Stimulated activated CD8-positive, alpha-beta memory T cell treated with anti-CD3 and anti-CD28 coated beads, Interleukin-7, amount 100 ng/mL, for 48 hours (primary cell): ENCODE data around the gene LZTR1.

ENCODE experiments used
- DNase-seq, 2 donors: peaks; one replicate each; pipeline ENCODE4 v3.0.0-alpha.2; 2020; ENCODE audit warnings: low read depth in 1 of 2; ENCODE audit errors: extremely low read depth in 1 of 2

Gene LZTR1

DNA sequence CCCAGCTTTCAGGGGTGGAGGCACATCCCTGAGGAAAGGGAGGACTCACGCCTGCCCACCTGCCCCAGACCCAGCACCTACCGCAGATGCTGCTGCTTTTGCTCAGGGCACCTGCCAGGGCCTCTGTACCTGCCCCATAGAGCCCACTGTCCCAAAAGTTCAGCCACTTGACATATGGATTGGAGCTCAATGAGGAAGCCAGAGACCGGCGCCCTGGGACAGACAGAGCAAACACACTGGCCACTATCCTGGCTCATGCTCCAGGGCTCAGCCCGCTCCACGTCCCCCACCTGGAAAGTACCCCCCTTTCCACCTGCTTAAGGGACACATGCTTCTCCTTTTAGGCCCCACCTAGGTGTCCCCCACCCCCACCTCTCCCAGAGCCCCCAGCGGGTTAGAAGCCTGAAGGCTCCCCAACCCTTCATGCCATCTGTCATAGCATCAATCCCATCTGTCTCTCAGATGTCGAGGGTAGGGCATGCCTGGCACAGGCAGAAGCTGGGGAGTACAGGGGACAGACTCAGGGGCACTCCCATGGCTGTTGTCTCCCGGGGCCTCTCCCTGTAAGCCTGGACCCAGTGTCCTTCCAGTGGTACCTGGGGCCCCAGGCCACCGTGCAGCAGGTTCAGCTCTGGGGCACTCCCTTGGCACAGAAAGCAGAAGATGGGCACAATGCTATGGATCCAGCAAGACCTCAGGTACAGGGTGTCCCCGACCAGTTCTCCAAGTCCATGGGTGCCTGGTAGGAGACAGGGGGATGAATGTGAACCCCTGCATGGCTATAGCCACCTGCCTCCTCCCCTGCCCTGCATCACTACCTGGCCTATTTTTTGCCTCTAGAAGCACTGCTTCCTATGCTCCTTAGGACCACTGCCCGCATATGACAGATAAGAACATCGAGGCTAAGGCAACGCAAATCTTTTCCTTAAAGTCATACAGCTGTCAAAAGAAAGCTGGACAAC, 30.6 kb downstream of the LZTR1 start:
- DNase-seq: no peak

DNA sequence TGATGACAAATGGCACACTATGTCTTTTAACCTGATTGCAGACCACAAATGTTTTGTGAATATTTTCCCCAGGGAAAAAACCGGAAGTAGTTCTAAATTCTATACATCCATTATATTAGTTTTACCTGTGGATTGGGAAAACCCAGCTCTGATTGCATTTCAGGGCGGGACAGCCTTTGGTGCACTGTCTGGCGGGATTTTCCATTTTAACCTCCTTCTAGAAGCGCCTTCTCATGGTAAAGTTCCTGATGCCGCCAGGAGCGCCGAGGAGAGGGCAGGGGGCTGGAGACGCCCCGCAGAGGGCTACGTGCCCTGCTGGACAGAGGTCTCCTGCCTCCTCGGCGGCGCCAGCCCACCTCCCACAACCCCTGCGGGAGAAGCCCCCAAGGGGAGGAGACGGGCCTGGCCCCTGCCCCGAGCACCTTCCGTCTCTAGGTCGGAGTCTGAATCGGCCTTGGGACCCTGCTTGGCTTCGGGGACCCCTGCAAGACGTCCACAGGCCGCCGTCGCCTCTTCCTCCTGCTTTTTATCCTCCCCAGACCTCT, 31.6 kb downstream of the LZTR1 start:
- DNase-seq: no peak

DNA sequence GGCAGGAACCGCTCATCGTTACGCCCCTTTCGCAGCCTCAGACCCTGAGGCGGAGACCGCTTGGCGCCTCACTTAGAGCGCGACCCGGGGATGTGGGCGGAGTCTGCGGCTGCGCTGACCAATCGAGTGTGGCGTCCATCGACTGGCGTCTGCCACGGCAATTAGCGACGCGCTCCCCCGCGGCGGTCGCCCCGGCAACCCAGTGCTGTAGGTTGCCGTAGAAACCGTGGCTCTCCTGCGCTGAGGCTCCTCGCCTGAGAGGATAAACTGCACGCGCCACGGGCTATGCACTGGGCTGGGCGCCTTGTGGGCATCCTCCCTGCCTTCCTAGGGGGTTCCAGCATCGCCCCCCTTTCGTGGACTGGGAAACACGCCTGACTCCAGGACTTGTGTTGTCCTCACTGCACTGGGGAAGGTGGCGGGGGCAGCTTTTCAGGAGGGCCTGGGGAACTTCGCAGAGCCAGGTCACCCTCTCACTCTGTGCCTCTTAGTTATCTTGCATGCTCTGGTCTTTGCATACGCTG, 32.2 kb downstream of the LZTR1 start:
- peak; percentile 88 to 89 for DNase-seq

DNA sequence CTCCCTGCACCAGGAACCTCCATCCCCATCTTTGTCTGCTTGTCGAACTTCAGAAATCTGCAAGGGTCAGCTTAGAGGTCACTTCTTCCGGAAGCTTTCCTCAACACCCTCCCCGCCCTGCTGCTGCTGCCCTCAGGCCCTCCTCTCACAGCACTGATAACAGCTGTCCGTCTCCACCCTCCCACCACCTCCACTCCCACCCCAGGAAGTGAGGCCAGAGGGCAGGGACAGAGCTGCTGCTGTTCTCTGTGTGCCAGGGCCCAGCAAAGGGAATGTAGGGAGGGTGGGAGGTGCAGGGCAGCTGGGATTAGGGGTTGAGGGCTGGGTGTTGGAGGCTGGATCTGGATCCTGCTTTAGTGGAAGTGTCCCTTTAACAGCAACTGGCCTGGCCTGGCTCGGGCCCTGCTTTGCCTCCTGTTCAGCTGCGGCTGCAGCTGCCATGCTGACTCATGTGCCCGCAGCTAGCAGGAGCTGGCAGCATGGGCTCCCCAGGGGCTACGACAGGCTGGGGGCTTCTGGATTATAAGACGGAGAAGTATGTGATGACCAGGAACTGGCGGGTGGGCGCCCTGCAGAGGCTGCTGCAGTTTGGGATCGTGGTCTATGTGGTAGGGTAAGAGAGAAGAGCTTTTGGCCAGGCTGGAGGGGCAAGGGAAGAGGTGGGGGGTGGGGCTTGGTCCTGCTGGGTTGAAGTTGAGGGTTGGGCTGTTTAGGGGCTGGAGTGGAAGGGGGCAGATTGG, 32.8 kb downstream of the LZTR1 start, which contains the start of gene P2RX6:
P2RX6 (plus strand) TSS at position 440 of the 740 bp plus-strand sequence; CDS start at position 450, 10 bp downstream.
- DNase-seq: no peak

DNA sequence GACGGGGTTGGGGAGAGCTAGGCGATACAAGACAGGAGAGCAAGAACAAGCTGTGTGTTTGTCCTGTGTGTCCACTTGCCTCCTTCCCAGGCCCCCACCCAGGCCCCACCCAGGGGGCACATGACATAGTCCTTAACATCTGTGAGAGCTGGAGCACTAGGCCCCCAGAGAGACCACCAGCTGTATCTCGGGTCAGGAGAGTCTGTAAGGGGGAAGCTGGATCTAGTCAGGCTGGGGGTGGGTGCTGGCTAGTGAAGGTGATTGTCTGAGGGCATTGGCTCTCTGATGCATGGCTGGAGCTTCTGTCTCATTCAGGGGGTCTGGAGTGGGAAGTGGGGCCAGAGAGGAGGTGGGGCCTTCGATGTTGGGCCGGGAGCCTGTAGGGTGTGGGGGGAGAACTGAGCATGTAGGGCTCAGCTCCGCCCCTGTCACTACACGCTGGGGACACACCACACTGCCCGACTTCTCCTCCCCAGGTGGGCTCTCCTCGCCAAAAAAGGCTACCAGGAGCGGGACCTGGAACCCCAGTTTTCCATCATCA, 33.4 kb downstream of the LZTR1 start:
- DNase-seq: no peak

DNA sequence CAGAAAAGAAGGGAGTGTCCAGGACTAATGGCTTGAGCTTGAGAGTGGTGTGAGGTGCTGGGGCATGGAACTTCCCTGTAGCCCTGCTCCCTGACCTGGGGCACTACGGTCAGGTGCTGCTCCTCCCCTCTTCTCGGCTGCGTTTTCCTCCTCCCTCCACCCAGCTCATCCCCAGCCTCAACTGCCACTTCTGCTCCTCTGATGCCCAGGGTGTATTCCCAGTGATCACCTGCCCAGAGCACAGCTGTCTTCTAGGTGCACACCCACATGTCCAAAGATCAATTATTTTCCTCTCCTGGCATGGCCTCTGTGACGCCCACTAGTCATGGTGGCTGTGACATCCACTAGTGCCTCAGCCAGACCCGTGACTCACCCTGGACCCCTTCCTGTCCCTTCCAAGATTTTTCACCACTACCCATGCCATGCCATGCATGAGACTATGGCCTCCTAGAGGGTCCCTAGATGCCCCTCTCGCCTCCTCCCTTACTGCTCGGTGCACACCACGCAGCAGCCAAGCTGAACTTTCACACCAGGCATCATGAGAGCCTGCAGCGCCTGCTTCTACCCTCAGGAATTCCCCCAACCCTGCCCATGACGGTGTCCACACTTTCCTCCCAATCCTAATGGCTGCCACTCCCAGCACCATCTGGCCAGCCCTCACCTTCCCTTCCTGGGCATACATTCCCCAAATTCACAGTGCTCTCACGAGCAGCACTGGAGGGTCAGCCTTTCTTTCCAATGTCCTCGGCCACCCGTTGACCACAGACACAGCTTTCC, 34.7 kb downstream of the LZTR1 start:
- no peak for DNase-seq

DNA sequence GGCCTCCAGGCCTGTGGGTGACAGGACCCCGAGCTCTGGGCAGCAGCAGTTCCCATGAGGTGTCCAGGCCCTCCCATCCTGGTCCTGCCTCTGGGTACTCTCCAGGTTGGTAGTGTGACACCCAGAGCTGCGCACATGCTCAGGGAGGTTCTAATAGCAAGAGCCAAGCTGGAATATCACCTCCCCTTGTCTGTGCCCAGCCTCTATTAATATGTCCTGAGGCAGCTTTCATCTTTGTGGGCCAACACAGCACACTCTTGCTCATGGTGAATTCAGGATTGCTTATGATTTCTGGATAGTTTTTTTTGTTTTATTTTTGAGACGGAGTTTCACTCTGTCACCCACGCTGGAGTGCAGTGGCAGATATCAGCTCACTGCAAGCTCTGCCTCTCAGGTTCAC, 36.2 kb downstream of the LZTR1 start:
- no peak for DNase-seq

DNA sequence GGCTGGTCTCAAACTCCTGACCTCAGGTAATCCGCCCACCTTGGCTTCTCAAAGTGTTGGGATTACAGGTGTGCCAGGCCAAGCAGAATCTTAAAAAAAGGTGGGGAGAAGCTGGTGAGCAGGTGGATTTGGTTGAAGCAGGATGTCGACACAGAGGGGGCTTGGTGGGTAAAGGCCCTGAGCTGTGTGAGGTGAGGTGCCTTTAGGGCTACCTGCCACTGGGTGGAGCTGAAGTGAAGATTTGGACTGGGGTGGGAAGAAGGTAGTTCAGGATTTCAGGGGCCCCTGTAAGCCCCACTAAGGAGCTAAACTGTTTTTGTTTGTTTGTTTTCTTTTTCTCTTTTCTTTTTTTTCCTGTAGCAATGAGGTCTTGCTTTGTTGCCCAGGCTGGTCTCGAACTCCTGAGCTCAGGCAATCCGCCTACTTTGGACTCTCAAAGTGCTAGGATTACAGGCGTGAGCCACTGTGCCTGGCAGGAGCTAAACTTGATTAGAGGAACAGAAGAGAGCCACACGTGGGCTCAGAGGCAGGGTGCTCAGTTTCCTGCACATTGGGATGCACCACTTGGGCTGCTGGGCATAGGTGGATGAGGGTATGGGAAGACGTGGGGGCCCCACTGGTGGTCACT, 38.8 kb downstream of the LZTR1 start:
- no peak for DNase-seq

DNA sequence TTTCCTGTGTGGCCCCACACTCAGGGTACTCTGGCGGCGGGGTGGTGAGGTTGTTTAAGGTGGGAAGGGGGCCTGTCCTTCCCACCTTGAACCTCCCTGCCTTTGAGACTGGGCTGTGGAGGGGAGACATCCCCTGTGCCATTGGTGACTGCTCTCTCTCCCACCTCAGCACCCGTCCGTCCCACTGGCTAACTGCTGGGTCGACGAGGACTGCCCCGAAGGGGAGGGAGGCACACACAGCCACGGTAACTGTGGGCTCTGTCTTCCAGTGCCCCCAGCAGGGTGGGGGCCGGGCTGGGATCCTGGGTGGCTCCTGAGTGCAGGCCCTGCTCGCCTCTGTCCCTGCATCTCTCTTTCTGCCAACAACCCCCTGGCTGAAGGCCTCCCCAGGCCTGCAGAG, 40.4 kb downstream of the LZTR1 start:
- DNase-seq: no peak

DNA sequence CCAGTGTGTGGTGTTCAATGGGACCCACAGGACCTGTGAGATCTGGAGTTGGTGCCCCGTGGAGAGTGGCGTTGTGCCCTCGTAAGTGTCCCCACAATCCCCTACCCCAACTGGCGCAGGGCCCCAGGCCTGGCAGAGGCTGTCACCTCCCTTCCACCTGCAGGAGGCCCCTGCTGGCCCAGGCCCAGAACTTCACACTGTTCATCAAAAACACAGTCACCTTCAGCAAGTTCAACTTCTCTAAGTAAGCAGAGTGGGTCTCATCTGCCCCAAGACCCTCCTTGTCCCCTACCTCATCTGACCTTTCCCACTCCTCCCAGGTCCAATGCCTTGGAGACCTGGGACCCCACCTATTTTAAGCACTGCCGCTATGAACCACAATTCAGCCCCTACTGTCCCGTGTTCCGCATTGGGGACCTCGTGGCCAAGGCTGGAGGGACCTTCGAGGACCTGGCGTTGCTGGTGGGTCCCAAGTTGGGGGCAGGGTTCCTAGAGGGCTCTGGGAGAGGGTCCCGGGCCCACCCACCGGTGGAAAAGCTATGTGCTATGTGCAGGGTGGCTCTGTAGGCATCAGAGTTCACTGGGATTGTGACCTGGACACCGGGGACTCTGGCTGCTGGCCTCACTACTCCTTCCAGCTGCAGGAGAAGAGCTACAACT, 41.0 kb downstream of the LZTR1 start:
- no peak for DNase-seq

DNA sequence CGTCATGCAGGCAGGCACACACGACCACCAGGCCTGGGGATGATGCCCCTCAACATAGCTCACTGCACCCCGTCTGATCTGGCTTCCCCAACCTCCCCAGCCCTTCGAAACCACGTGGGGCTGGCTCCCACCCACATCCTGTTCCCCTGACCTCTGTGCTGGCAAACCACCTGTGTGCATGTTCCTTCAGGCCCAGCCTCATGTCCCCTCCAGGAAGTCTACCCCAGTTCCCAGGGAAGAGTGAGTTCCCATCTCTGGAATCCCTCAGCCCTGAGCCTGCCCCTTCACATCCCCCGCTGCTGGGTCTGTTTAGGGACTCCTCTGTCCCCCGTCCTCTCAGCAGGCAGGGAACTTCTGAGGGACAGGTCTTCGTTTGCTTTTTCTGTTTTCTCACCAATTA, 43.2 kb downstream of the LZTR1 start:
- DNase-seq: no peak

DNA sequence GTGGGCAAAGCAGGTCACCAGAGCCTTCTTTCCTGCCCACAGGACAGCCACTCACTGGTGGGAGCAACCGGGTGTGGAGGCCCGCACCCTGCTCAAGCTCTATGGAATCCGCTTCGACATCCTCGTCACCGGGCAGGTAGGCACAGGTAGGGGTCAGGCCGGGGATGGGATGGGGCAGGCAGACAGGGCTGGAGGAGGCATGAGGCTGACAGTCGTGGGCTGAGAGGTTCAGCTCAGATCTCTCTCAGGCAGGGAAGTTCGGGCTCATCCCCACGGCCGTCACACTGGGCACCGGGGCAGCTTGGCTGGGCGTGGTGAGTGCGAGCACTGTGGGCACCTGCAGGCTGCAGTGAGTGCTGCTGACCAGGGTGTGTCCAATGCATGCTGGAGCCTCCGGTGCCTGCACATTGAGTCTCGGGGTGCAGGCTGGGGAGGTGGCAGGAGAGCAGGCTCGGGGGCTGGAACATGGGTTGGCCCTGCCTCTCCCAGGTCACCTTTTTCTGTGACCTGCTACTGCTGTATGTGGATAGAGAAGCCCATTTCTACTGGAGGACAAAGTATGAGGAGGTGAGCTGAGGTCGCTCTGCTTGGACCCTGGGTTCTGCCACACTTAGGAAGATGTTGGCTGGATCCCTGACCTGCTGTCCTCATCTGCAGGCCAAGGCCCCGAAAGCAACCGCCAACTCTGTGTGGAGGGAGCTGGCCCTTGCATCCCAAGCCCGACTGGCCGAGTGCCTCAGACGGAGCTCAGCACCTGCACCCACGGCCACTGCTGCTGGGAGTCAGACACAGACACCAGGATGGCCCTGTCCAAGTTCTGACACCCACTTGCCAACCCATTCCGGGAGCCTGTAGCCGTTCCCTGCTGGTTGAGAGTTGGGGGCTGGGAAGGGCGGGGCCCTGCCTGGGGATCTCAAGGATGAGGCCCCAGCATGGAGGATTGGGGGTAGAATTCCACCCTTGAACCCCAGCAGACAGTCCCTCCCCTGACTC, 44.0 kb downstream of the LZTR1 start:
- DNase-seq: no peak

DNA sequence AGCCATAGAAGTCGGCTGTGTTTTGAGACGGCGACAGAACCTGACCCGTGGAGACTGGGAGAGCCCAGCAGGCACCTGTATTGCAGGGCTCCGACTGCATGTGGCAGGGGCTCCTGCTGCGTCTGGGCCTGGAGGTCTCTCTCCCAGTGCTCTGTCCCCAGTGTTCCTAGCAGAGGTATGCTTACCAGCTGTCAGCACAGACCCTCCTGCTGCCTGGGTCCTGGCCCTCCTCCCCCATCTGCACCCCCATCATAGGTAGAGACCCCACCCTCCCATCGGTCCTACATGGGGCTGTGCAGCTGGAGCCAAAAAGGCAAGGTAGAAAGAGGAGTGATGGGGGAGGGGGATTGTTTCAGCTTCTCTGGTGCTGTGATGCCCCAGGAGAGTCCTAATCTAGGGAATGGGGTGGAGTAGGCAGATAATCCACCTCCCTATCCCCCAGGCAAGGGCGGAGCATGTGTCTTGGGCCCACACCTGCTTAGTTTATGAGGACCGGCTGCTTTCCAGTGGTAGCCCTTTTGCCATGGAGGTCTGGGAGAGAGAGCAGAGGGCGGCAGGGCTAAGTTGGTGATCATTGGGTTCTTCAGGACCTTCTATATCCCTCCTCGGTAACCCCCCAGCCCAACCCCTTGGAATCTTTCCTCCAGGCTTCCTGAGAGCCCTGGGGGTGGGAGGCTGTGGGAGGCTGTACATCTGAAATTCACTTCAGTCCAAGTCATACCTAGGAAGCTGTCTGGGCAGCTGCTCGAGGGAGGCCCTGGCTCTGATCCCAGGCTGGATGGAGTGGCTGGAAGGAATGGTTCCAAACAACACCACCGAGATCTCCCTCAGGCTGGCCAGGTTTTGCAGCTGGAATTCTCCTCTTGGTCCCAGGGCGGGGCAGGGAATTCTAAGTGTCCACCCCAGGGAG, 44.9 kb downstream of the LZTR1 start:
- no peak for DNase-seq

DNA sequence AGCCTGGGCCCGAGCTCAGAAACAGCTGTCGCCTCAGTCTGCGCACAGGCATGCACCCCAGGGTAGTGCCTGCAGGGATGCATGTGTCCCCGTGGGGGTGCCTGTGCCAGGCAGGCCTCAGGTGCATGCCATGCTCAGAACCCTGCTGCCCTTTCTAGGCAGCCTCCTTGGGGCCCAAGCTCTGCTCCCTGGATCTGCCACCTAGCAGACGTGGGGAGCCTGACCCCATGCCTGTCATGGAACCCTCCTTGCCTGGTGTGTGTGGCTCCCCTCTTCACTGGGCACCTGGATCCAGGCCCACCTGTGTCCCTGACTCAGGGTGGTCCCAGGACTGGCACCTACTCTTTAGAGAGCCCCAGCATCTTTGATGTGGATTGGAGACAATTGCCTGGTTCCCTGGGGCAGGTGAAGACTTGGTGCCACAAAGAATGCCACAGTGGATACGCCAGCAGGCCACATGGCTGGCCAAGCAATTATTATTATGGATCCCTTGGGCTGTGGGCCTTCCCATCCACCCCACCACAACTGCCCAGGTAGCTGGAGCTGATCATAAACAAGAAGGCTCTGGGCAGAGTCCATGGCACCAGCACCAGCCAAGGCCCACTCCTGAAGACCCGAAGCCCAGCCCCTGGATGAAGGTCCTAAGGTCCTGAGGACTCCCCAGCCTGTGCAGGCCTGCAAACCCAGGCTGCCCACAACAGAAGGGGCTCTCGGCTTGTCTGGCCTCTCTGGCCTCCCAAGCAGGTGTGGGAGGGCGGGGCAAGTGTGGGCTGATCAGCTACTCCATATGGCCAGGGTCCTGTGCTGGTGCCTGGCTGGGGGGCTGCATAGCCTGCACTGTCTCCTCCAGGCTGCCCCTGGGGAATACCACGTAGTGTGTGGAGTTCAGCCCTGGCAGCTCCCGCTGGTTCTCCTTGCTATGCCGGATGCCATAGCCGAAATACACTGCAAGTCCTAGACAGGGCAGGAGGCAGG, 46.5 kb downstream of the LZTR1 start:
- no peak for DNase-seq

DNA sequence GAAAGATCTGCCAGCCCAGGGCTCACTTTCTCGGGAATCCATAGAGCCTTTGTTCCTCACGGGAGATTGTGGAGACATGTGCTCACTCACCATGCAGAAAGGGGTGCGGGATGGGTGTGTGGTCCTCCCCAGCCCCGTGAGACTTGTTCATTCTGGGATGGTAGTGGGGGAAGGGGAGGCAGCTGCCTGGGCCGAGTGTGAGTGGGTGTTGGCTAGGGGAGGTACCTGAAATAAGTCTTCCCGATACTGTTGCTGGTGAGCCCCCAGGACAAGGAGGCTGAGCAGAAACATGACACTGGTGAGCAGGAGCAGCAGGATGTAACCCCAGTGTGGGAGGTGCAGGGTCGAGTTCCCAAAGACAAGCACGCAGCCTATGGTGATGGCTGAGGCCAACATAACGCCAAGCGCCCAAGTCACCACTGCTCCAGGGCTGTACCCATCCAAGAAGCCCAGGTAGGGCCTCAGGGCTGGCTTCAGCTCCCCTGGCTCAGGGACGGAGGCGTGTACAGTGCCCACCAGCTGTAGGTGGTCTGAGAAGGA, 47.5 kb downstream of the LZTR1 start:
- no peak for DNase-seq

DNA sequence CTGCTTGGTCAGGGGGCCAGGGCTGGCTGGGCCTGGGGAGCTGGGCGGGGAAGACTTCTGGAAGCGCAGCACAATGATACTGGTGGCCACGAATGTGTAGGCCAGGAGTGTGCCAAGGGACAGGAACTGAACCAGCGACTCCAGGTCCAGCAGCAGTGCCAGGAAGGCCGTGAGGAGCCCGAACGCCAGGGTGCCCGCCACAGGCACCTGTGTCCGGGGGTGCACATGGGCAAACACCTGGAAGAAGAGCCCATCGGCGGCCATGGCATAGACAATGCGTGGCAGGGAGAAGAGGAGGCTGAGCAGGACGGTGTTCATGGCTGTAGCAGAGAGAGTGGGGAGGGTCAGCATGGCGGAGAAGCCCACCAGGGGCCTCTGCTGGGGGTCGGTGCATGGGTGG, 47.9 kb downstream of the LZTR1 start:
- DNase-seq: no peak
